NCI-H1694 treated with DMSO at 0.1 percent for 48 hours (cell line): ENCODE data around the gene FANCE.
A peak's percentile ranks its signal among the peaks of the same experiment; 100 is the strongest.

Experiments
- DNase-seq: peaks from one replicate; lab custom pipeline; 2025; lab: John Stamatoyannopoulos, UW

FANCE gene

GRCh38 chr6:35484921-35485392, 32.8 kb downstream of the FANCE start:
- no peak for DNase-seq

GRCh38 chr6:35485402-35485877, 33.3 kb downstream of the FANCE start:
- no peak for DNase-seq

GRCh38 chr6:35486005-35486925, 34.1 kb downstream of the FANCE start:
- DNase-seq, result no peak

- DNase-seq, result no peak
These were observed 35.7 kb downstream of the FANCE start for GRCh38 chr6:35487658-35488516.

GRCh38 chr6:35488517-35488862, 36.4 kb downstream of the FANCE start:
- no peak for DNase-seq

GRCh38 chr6:35489066-35489465, 36.9 kb downstream of the FANCE start:
- DNase-seq, result no peak

- DNase-seq, result peak; percentile 56
These were observed 38.1 kb downstream of the FANCE start for GRCh38 chr6:35489995-35490791.

GRCh38 chr6:35490821-35491557, 38.9 kb downstream of the FANCE start:
- DNase-seq, result no peak

GRCh38 chr6:35491558-35492257, 39.6 kb downstream of the FANCE start:
- no peak for DNase-seq

GRCh38 chr6:35492258-35492973, 40.3 kb downstream of the FANCE start:
- no peak for DNase-seq

GRCh38 chr6:35492974-35493284, 40.8 kb downstream of the FANCE start:
- DNase-seq, result no peak

- no peak for DNase-seq
These were observed 41.3 kb downstream of the FANCE start for GRCh38 chr6:35493307-35493983.

- DNase-seq, result no peak
These were observed 42.0 kb downstream of the FANCE start for GRCh38 chr6:35494161-35494563.

GRCh38 chr6:35495258-35496035, 43.3 kb downstream of the FANCE start:
- DNase-seq, result no peak

- no peak for DNase-seq
These were observed 44.1 kb downstream of the FANCE start for GRCh38 chr6:35496036-35496840.

GRCh38 chr6:35496841-35497570, 44.9 kb downstream of the FANCE start, which contains the start of gene TEAD3:
TSS of gene TEAD3 (minus strand) at chr6:35497079.
- no peak for DNase-seq
